Measurements from ENCODE around the gene RASSF8. TPM values are rescaled to one million over a fixed set of nuclear protein-coding genes. Genes with fewer than 3 reads are reported as not detected.

RASSF8 gene
- total and polyA plus RNA-seq, 9 of the 15 experiments (the other 6 are each of a cell fraction or from before 2014, with no cell fraction given): 0.01 to 0.36 (median 0.12) TPM; not detected in 1

- ChIA-PET POLR2A (no interaction called here), CTCF (ENCODE audit: low intra/inter-chr PET ratio) (no interaction called here)
- WGBS (ENCODE audit: insufficient coverage, low coverage, missing lambda C conversion rate): 0% methylated on average over 2 of the region's 2 CpGs
- in situ Hi-C loops (cut with MboI): no loop called here
- H3K4me2 ChIP-seq (ENCODE audit: insufficient read depth, low read length): no peak overlapping the region
- FAIRE-seq (no peak), DNase-seq (ENCODE audit: extremely low read depth in 1 of 4, low spot score in 3 of 4) (no peak), ATAC-seq (no peak)
- no peaks in the 10 kb centered on the region for H4K20me1 ChIP-seq (replicated peaks; ENCODE audit: control insufficient read depth, insufficient read depth, low read length)
- H3K27me3 ChIP-seq (ENCODE audit: control insufficient read depth in 2 of 2, insufficient read depth in 2 of 2, low read length in 2 of 2): no peaks in the 10 kb centered on the region
- H3K9me3 ChIP-seq (replicated peaks; ENCODE audit: control insufficient read depth, insufficient read depth, low read depth, low read length): no peaks in the 10 kb centered on the region
- BruUV-seq (replicated peaks): no TSS peak
- no peak overlapping the region for H3K4me3 ChIP-seq
- intact Hi-C loops (cut with micrococcal nuclease): no loop called here
- no peaks in the 10 kb centered on the region for H3K79me2 ChIP-seq (ENCODE audit: control insufficient read depth, insufficient read depth, low read length)
- H3K27ac ChIP-seq (ENCODE audit: extremely low read depth, low read depth, low read length): no peak overlapping the region
- H3K9ac ChIP-seq (ENCODE audit: insufficient read depth in 1 of 2, low read depth in 2 of 2, low read length in 2 of 2): no peak overlapping the region
- no peaks in the 10 kb centered on the region for H3K36me3 ChIP-seq (ENCODE audit: control insufficient read depth, insufficient read depth, low read length)
- H2AFZ ChIP-seq (ENCODE audit: low read depth, low read length): no peak overlapping the region
- H3K9me1 ChIP-seq (ENCODE audit: control insufficient read depth, insufficient read depth, low read length): no peaks in the 10 kb centered on the region
- no peaks in the 10 kb centered on the region for H3K4me1 ChIP-seq (replicated peaks in 1 of 2; ENCODE audit: control insufficient read depth in 2 of 2, insufficient read depth in 2 of 2, low read length in 2 of 2)
- TF ChIP-seq NFYB (IDR thresholded peaks at IDR 0.05; ENCODE audit: extremely low read depth, insufficient read length) (no peak), ESRRA (IDR thresholded peaks at IDR 0.05; ENCODE audit: borderline replicate concordance, low read depth) (no peak), ZNF277 (CRISPR knock-in tag; IDR thresholded peaks at IDR 0.05; ENCODE audit: borderline replicate concordance) (no peak), EGR1 (conservative IDR thresholded peaks at IDR 0.05) (no peak), SAP30 (IDR thresholded peaks at IDR 0.05; ENCODE audit: borderline replicate concordance, insufficient read depth, low read depth, low read length, poor library complexity, severe bottlenecking) (no peak), MIER1 (IDR thresholded peaks at IDR 0.05; ENCODE audit: low read depth) (no peak), GABPA (tag; conservative IDR thresholded peaks at IDR 0.05; ENCODE audit: low read depth) (no peak), SREBF2 (CRISPR knock-in tag; IDR thresholded peaks at IDR 0.05) (no peak), FOXJ3 (CRISPR knock-in tag; IDR thresholded peaks at IDR 0.05) (no peak), UBTF (IDR thresholded peaks at IDR 0.05; ENCODE audit: borderline replicate concordance in 1 of 2, low read depth in 2 of 2, low read length in 2 of 2) (no peak), CHAMP1 (IDR thresholded peaks at IDR 0.05) (no peak), BRF2 (IDR thresholded peaks at IDR 0.05; ENCODE audit: borderline replicate concordance, insufficient read depth, insufficient read length) (no peak)
Observed at GRCh38 chr12:25994901-25995625, 36.6 kb downstream of the RASSF8 start.
